Measurements from ENCODE around the gene MTCH1. TPM values are rescaled to one million over a fixed set of nuclear protein-coding genes. Genes with fewer than 3 reads are reported as not detected.

The MTCH1 gene, protein sequence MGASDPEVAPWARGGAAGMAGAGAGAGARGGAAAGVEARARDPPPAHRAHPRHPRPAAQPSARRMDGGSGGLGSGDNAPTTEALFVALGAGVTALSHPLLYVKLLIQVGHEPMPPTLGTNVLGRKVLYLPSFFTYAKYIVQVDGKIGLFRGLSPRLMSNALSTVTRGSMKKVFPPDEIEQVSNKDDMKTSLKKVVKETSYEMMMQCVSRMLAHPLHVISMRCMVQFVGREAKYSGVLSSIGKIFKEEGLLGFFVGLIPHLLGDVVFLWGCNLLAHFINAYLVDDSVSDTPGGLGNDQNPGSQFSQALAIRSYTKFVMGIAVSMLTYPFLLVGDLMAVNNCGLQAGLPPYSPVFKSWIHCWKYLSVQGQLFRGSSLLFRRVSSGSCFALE
- 196 and 243 TPM in 2 replicates for total RNA-seq

GRCh38 chr6:36985808-36986703 lies at the start of gene MTCH1:
Gene MTCH1 (minus strand): TSS chr6:36986196. CDS start chr6:36986173, 23 bp downstream.
- DNase-seq (ENCODE audit: low read depth), result peak; percentile 65

DNA sequence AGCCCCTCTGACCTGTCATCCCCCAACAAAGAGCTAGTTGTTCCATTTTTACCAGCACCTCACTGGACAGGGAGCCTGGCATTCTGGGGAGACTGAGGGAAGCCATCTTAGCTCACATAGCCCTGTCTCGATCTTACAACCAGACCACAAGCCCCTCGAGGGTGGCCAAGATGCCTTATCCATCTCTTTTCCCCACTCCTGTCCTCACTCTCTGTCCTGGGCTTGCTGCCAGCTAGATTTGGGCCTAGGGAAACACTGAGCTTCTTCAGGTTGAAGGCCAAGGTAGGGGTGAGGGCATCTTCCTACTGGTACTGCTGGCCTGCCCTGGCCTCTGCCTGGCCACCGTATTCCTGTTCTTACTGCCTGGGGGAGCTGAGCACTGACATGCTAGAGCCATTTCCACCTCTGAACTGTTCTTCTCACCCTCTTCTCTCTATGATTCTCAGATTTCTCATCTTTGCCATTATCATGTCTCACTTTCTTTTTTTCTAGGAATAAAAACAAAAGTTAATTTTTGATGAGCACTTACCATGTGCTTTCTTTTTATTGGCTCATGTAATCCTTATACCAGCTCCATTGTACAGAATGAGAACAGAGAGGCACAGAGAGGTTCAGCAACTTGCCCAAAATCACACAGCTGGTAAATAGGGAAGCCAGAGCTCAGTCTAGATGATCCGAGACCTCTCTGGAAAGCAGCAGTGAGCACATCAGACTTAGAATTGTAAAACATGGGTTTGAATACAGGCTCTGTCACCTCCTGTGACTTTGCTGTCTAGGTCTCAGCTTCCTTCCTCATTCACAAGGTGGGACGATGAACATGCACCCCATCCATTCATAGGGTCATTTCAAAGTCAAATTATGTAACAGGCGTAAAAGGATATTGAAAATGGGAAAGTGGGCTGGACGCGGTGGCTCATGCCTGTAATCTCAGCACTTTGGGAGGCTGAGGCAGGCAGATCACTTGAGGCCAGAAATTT lies 48.1 kb upstream of the MTCH1 start:
- DNase-seq (ENCODE audit: low read depth), result no peak

DNA sequence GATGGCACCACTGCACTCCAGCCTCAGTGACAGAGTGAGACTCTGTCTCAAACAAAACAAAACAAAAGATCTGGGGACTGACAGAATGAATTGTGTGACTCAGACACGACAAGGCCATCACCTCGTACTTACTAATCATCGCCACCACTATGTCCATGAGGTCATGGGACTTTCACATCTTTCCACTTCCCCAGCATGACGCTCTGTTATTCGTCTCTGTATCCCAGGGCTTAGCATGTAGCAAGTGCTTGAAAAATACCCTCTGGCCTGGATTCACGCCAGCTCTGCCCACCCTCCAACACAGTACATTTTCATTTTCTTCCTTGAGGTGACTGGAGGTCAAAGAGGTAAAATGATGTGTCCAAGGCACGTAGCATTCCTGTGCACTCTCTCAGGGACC lies 47.3 kb upstream of the MTCH1 start:
- no peak for DNase-seq (ENCODE audit: low read depth)

DNA sequence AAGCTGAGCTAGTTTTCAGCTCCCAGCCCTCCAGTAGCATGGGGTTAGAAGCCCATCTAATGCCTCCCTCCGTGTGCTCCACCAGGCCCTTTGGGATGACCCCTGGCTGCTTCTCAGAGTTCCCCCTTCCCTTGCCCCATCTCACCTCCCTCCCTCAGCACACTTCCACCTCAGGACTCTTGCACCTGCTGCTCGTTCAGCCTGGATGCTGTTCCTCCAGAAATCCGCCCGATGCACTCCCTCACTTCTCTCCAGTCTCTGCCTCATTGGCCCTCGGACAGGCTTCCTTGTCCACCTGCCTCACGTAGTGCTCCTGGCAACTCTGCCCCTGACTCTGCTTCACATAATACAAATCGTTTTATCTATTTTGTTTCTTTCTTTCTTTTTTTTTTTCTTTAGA lies 46.2 kb upstream of the MTCH1 start:
- DNase-seq (ENCODE audit: low read depth), result no peak

DNA sequence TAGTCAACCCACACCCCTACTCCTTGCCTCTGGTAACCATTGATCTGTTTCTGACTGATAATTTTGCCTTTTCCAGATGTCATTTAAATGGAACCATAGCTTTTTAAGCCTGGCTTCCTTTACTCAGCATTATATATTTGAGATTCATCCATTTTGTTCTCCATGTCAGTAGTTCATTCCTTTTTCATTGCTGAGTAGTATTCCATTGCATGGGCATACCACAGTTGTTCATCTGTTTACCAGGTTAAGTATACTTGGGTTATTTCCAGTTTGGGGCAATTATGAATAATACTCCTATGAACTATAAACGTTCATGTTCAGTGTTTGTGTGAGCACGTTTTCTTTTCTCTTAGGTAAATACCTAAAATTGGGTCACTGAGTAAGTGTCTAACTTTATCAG lies 44.6 kb upstream of the MTCH1 start:
- no peak for DNase-seq (ENCODE audit: low read depth)

DNA sequence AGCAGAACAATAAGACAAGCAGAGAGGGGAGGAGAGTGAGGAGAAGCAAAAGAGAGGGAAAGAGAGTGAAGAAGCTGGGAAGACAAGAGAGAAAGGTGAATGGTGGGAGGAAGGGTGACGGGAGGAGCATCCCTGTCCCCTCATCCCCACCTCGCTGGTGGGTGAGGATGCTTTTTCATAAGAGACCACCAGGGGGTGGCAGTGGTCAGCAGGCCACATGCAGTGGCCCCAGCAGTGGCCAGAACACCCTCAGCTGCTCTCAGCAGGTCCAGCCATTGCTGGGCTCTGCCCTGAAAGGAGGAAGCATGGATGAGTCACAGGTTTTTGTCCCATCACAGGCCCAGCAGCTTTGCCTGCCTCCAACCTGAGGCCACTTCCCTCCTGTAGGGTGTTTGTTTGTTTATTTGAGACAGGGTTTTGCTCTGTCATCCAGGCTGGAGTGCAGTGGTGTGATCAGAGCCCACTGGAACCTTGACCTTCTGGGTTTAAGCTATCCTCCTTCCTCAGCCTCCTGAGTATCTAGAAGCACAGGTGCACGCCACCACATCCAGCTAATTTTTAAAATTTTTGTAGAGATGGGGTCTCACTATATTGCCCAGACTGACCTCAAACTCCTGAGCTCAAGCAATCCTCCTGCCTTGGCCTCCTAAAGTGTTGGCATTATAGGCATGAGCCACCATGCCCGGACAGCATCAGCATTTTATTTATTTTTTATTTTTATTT lies 43.4 kb upstream of the MTCH1 start:
- peak; percentile 89 for DNase-seq (ENCODE audit: low read depth)

GRCh38 chr6:37027811-37028469 lies 41.9 kb upstream of the MTCH1 start:
- DNase-seq (ENCODE audit: low read depth), result no peak

GRCh38 chr6:37027036-37027720 lies 41.2 kb upstream of the MTCH1 start:
- no peak for DNase-seq (ENCODE audit: low read depth)

- no peak for DNase-seq (ENCODE audit: low read depth)
Measured at GRCh38 chr6:37025621-37026466, 39.8 kb upstream of the MTCH1 start.

DNA sequence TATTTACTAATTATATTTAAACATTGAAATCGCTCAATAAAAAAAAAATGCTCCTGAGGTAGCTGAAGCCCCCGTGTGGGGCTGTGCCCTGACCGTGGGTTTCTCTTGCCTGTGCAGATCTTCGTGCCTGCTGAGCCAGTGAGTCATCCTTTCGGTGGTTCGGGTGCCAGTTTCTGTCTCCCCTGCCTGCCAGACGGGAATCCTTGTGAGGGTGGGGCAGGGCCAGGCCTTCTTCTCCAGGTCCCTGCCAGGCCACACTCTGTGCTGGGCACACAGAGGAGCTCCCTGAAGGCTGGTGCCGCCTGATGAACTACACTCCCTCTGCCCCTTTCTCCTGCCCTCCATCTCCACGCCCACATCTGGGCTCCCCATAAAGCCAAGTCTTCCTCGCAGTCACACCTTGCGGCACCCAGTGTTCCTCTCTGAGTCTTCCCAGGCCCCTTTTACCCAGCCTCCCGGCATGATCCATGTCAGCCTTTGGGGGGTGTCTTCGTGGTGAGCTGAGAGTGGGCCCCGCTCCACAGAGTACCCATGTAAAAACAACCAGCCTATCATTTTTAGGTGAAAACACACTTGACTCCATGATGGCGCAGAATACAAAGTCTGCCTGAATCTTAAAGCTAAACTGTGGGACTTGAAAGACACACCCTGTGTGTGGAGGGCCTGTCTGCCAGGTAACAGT lies 38.8 kb upstream of the MTCH1 start:
- peak; percentile 83 for DNase-seq (ENCODE audit: low read depth)

DNA sequence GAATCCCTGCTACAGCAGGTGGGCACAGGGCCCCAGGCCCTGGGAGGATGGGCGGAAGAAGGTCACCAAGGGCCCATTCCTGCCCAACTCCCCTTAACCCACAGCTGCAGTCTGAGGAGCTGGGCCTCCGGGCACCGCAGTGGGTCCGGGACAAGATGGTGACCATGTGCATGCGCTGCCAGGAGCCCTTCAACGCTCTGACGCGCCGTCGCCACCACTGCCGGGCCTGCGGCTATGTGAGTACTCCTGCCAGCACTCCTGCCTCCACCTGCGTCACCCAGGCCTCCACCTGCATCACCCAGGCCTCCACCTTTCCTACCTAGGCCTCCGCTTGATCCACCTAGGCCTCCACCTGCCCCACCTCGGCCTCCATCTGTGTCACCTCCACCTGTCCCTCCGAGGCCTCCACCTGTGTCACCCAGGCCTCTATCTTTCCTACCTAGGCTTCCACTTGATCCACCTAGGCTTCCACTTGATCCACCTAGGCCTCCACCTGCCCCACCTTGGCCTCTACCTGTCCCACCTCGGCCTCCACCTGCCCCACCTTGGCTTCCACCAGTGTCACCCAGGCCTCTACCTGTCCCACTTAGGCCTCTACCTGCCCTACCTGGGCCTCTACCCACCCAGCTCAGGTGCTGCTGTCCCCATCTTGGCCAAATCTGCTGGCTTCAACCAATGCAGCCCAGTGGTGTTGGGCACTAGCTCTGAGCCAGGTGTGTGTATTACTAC lies 36.3 kb upstream of the MTCH1 start:
- DNase-seq (ENCODE audit: low read depth), result no peak

DNA sequence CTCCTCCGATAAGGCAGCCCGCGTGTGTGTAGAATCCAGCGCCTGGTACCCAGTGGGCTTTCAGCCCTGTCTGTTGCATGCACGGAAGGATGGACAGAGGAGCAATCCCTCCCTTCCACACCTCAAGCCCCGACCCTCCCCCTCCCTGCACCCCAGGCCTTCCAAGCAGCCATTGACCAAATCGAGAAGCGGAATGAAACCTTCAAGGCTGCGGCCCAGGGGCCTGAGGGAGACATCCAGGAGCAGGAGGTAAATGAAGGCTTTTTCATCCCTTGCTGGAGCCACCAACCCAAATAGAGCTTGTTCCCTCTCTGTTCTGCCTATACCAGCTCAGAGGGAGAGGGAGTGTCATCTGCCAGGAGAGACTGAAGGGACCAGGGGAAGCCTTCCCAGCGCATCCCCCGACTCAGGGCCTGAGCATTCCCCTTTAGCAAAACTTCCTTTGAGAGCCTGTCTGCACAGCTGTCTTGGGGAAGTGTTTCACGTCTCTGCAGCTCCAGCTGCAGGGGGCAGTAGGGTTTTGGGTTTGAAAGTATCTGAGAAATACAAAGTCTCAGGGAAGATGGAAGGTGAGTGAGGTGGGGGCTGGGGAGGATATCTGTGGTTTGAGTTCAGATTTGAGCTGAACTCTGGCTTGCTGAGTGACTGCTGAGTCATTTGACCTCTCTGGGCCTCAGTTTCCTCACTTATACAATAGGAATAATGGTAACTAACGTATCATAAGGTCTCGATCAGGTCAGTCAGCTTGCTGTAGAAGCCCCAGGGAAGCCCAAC lies 35.5 kb upstream of the MTCH1 start:
- peak; percentile 57 for DNase-seq (ENCODE audit: low read depth)

DNA sequence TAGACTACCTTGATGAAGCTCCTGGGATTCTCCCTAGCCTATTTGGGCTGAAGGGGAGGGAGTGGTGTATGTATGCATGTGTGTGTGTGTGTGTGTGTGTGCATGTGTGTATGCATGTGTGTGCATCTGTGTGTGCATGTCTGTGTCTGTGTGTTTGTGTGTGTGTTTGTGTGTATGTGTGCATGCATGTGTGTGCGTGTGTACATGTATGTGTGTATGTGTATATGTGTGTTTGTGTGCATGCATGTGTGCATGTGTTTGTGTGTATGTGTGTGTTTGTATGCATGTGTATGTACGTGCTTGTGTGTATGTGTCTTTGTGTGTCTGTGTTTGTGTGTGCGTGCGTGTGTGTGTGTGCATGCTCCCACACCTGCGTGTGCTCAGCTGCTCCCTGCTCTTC lies 34.8 kb upstream of the MTCH1 start:
- no peak for DNase-seq (ENCODE audit: low read depth)

- no peak for DNase-seq (ENCODE audit: low read depth)
Measured at GRCh38 chr6:37020381-37020780, 34.4 kb upstream of the MTCH1 start.

DNA sequence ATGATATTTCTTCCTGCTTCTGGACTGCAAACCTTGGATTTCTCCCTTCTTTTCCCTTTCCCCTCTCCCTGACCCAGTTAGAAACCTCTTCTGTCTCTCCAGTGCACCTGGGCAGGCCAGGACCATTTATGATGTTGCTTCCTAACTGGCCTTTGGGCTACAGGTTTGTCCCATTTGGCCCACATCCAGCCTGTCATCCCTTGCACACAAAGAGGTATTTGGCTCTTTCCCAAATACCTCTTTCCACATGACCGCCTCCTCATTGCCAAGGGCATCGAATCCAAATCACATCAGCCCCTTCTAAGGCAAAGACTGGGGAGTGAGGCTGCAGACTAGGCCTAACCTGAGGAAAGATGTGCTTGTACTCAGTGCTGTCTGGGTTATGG lies 33.1 kb upstream of the MTCH1 start:
- peak; percentile 79 for DNase-seq (ENCODE audit: low read depth)

GRCh38 chr6:37018198-37019064 lies 32.4 kb upstream of the MTCH1 start:
- peak; percentile 85 for DNase-seq (ENCODE audit: low read depth)

Measured in renal cortical epithelial cell (primary cell).